ENCODE measurements around the gene IL4R. TPM values are rescaled to one million over a fixed set of nuclear protein-coding genes. Genes with fewer than 3 reads are reported as not detected.

Gene IL4R
- total and polyA plus RNA-seq, 2 of the 13 experiments (the other 11 are each of a cell fraction or from before 2014, with no cell fraction given): 15.9 to 49.6 TPM

DNA sequence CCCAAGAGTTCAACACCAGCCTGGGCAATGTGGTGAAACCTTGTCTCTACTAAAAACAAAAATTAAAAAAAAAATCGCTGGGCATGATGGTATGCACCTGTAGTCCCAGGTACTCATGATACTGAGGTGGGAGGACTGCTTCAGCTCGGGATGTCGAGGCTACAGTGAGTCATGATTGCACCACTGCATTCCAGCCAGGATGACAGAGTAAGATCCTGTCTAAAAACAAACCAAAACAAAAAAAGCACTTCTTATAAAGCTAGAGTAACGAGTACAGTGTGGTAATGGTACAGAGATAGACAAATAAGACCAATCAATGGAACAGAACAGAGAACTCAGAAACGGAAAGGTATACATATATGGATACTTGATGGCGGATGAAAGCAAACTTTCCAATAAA, 49.6 kb upstream of the IL4R start (continued):
- TF ChIP-seq FOXA1 (IDR thresholded peaks at IDR 0.05) (no peak), FOXA1 (CRISPR knock-in tag; IDR thresholded peaks at IDR 0.05) (0 out of 2 replicates have a peak, but pooled peaks have one; percentile 37), NR3C1 (CRISPR knock-in tag; IDR thresholded peaks at IDR 0.05) (no peak), ZNF260 (CRISPR knock-in tag; IDR thresholded peaks at IDR 0.05; ENCODE audit: borderline replicate concordance, low read depth) (no peak), SMARCC2 (IDR thresholded peaks at IDR 0.05) (no peak)
- TF ChIP-seq, protein P1, sequence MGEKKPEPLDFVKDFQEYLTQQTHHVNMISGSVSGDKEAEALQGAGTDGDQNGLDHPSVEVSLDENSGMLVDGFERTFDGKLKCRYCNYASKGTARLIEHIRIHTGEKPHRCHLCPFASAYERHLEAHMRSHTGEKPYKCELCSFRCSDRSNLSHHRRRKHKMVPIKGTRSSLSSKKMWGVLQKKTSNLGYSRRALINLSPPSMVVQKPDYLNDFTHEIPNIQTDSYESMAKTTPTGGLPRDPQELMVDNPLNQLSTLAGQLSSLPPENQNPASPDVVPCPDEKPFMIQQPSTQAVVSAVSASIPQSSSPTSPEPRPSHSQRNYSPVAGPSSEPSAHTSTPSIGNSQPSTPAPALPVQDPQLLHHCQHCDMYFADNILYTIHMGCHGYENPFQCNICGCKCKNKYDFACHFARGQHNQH (CRISPR knock-in tag; IDR thresholded peaks at IDR 0.05): 0 out of 2 replicates have a peak, but pooled peaks have one; percentile 44
- TF ChIP-seq, protein P2, sequence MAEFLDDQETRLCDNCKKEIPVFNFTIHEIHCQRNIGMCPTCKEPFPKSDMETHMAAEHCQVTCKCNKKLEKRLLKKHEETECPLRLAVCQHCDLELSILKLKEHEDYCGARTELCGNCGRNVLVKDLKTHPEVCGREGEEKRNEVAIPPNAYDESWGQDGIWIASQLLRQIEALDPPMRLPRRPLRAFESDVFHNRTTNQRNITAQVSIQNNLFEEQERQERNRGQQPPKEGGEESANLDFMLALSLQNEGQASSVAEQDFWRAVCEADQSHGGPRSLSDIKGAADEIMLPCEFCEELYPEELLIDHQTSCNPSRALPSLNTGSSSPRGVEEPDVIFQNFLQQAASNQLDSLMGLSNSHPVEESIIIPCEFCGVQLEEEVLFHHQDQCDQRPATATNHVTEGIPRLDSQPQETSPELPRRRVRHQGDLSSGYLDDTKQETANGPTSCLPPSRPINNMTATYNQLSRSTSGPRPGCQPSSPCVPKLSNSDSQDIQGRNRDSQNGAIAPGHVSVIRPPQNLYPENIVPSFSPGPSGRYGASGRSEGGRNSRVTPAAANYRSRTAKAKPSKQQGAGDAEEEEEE (CRISPR knock-in tag; IDR thresholded peaks at IDR 0.05; ENCODE audit: borderline replicate concordance): no peak
- TF ChIP-seq, protein P3, sequence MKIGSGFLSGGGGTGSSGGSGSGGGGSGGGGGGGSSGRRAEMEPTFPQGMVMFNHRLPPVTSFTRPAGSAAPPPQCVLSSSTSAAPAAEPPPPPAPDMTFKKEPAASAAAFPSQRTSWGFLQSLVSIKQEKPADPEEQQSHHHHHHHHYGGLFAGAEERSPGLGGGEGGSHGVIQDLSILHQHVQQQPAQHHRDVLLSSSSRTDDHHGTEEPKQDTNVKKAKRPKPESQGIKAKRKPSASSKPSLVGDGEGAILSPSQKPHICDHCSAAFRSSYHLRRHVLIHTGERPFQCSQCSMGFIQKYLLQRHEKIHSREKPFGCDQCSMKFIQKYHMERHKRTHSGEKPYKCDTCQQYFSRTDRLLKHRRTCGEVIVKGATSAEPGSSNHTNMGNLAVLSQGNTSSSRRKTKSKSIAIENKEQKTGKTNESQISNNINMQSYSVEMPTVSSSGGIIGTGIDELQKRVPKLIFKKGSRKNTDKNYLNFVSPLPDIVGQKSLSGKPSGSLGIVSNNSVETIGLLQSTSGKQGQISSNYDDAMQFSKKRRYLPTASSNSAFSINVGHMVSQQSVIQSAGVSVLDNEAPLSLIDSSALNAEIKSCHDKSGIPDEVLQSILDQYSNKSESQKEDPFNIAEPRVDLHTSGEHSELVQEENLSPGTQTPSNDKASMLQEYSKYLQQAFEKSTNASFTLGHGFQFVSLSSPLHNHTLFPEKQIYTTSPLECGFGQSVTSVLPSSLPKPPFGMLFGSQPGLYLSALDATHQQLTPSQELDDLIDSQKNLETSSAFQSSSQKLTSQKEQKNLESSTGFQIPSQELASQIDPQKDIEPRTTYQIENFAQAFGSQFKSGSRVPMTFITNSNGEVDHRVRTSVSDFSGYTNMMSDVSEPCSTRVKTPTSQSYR (CRISPR knock-in tag; IDR thresholded peaks at IDR 0.05; ENCODE audit: borderline replicate concordance): no peak
- TF ChIP-seq, protein P4, sequence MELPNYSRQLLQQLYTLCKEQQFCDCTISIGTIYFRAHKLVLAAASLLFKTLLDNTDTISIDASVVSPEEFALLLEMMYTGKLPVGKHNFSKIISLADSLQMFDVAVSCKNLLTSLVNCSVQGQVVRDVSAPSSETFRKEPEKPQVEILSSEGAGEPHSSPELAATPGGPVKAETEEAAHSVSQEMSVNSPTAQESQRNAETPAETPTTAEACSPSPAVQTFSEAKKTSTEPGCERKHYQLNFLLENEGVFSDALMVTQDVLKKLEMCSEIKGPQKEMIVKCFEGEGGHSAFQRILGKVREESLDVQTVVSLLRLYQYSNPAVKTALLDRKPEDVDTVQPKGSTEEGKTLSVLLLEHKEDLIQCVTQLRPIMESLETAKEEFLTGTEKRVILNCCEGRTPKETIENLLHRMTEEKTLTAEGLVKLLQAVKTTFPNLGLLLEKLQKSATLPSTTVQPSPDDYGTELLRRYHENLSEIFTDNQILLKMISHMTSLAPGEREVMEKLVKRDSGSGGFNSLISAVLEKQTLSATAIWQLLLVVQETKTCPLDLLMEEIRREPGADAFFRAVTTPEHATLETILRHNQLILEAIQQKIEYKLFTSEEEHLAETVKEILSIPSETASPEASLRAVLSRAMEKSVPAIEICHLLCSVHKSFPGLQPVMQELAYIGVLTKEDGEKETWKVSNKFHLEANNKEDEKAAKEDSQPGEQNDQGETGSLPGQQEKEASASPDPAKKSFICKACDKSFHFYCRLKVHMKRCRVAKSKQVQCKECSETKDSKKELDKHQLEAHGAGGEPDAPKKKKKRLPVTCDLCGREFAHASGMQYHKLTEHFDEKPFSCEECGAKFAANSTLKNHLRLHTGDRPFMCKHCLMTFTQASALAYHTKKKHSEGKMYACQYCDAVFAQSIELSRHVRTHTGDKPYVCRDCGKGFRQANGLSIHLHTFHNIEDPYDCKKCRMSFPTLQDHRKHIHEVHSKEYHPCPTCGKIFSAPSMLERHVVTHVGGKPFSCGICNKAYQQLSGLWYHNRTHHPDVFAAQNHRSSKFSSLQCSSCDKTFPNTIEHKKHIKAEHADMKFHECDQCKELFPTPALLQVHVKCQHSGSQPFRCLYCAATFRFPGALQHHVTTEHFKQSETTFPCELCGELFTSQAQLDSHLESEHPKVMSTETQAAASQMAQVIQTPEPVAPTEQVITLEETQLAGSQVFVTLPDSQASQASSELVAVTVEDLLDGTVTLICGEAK (IDR thresholded peaks at IDR 0.05): no peak
- TF ChIP-seq, protein P4 (CRISPR knock-in tag; IDR thresholded peaks at IDR 0.05): no peak
- TF ChIP-seq, protein P5, sequence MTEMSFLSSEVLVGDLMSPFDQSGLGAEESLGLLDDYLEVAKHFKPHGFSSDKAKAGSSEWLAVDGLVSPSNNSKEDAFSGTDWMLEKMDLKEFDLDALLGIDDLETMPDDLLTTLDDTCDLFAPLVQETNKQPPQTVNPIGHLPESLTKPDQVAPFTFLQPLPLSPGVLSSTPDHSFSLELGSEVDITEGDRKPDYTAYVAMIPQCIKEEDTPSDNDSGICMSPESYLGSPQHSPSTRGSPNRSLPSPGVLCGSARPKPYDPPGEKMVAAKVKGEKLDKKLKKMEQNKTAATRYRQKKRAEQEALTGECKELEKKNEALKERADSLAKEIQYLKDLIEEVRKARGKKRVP (CRISPR knock-in tag; IDR thresholded peaks at IDR 0.05): peak in 1 of 2 experiments; percentile 89; a peak in 2 of 4 replicates

Data from HepG2 (cell line).